ENCODE results near the gene PLA2G2F.

PLA2G2F gene

DNA sequence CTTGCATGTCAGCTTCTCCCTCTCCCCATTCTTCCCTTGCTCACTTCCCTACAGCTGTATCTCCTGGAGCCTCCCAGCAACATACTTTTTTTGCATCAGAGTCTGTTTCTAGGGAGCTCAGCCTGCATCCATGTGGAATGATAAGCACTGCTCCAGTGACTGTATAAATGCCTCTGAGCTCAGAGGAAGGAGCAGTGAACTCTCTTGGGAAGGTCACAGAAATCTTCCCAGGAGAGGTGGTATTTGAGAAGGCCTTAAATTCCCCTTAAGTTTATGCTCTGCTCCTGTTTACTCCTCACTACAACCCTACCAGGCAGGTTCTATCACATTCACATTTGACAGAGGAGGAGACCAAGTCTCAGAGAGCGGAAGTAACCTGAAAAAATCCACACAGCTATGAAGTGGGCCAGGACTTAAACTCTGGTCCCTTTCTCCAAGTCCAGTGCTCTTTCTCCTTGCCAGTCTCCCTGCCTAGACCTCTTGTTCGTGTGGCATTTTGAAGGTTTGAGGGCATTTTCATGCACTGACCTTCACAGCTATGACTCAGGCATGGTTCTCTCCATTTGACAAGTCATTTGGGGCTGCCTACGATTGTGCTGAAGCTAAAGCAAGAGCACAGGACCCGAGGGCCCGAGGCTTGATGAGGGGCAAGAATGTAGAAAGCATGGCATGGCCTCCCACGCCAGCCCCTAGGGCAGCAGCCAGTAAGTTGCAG, 41.2 kb downstream of the PLA2G2F start (continued):
- TF ChIP-seq, protein P1, sequence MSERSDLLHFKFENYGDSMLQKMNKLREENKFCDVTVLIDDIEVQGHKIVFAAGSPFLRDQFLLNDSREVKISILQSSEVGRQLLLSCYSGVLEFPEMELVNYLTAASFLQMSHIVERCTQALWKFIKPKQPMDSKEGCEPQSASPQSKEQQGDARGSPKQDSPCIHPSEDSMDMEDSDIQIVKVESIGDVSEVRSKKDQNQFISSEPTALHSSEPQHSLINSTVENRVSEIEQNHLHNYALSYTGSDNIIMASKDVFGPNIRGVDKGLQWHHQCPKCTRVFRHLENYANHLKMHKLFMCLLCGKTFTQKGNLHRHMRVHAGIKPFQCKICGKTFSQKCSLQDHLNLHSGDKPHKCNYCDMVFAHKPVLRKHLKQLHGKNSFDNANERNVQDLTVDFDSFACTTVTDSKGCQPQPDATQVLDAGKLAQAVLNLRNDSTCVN (tag by site-specific recombination; optimal IDR thresholded peaks at IDR 0.05), result no peak
- TF ChIP-seq ZEB2 (tag by site-specific recombination; IDR thresholded peaks at IDR 0.05), result no peak
- TF ChIP-seq ZBTB17 (tag by site-specific recombination; IDR thresholded peaks at IDR 0.05), result no peak
- no peak for TF ChIP-seq SALL2 (tag by site-specific recombination; IDR thresholded peaks at IDR 0.05; ENCODE audit: borderline replicate concordance)
- TF ChIP-seq, protein P2, sequence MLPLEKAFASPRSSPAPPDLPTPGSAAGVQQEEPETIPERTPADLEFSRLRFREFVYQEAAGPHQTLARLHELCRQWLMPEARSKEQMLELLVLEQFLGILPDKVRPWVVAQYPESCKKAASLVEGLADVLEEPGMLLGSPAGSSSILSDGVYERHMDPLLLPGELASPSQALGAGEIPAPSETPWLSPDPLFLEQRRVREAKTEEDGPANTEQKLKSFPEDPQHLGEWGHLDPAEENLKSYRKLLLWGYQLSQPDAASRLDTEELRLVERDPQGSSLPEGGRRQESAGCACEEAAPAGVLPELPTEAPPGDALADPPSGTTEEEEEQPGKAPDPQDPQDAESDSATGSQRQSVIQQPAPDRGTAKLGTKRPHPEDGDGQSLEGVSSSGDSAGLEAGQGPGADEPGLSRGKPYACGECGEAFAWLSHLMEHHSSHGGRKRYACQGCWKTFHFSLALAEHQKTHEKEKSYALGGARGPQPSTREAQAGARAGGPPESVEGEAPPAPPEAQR (tag by site-specific recombination; IDR thresholded peaks at IDR 0.05), result no peak

GRCh38 chr1:20180844-20181207, 41.7 kb downstream of the PLA2G2F start:
- Histone ChIP-seq H3K27ac (ENCODE audit: extremely low read depth, low read depth, low read length) (no peak overlapping the region), H3K4me1 (ENCODE audit: control insufficient read depth, insufficient read depth, low read length) (no peaks in the 10 kb centered on the region), H3K4me3 (ENCODE audit: low read depth, low read length) (no peak overlapping the region), H3K36me3 (ENCODE audit: control insufficient read depth in 2 of 2, insufficient read depth in 1 of 2, low read length in 2 of 2) (no peaks in the 10 kb centered on the region), H3K9me3 (ENCODE audit: control insufficient read depth, insufficient read depth, low read depth, low read length) (no peaks in the 10 kb centered on the region)
- ChIA-PET CTCF (interaction anchor here (1.0 to 5.8 kb wide), 2 partner anchors 14 to 181 kb away, joined by 3 to 37 read pairs; no protein-coding TSS in a partner anchor), POLR2A (no interaction called here)
- TF ChIP-seq ZNF521 (tag by site-specific recombination; IDR thresholded peaks at IDR 0.05) (no peak), ZNF416 (tag by site-specific recombination; IDR thresholded peaks at IDR 0.05) (no peak), ZNF280D (tag by site-specific recombination; IDR thresholded peaks at IDR 0.05) (no peak), ZNF274 (IDR thresholded peaks at IDR 0.05; ENCODE audit: low read length) (no peak), ZNF274 (tag by site-specific recombination; IDR thresholded peaks at IDR 0.05; ENCODE audit: borderline replicate concordance) (no peak), ZNF169 (tag by site-specific recombination; IDR thresholded peaks at IDR 0.05) (no peak), ZNF155 (tag by site-specific recombination; IDR thresholded peaks at IDR 0.05) (no peak), FEZF1 (tag by site-specific recombination; IDR thresholded peaks at IDR 0.05) (no peak), ZNF837 (tag by site-specific recombination; IDR thresholded peaks at IDR 0.05) (no peak), ZNF394 (tag by site-specific recombination; IDR thresholded peaks at IDR 0.05; ENCODE audit: borderline replicate concordance) (no peak), ZNF785 (tag by site-specific recombination; IDR thresholded peaks at IDR 0.05) (no peak)
- TF ChIP-seq, protein P3, sequence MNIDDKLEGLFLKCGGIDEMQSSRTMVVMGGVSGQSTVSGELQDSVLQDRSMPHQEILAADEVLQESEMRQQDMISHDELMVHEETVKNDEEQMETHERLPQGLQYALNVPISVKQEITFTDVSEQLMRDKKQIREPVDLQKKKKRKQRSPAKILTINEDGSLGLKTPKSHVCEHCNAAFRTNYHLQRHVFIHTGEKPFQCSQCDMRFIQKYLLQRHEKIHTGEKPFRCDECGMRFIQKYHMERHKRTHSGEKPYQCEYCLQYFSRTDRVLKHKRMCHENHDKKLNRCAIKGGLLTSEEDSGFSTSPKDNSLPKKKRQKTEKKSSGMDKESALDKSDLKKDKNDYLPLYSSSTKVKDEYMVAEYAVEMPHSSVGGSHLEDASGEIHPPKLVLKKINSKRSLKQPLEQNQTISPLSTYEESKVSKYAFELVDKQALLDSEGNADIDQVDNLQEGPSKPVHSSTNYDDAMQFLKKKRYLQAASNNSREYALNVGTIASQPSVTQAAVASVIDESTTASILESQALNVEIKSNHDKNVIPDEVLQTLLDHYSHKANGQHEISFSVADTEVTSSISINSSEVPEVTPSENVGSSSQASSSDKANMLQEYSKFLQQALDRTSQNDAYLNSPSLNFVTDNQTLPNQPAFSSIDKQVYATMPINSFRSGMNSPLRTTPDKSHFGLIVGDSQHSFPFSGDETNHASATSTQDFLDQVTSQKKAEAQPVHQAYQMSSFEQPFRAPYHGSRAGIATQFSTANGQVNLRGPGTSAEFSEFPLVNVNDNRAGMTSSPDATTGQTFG (tag by site-specific recombination; IDR thresholded peaks at IDR 0.05; ENCODE audit: borderline replicate concordance), result no peak
- TF ChIP-seq, protein P4, sequence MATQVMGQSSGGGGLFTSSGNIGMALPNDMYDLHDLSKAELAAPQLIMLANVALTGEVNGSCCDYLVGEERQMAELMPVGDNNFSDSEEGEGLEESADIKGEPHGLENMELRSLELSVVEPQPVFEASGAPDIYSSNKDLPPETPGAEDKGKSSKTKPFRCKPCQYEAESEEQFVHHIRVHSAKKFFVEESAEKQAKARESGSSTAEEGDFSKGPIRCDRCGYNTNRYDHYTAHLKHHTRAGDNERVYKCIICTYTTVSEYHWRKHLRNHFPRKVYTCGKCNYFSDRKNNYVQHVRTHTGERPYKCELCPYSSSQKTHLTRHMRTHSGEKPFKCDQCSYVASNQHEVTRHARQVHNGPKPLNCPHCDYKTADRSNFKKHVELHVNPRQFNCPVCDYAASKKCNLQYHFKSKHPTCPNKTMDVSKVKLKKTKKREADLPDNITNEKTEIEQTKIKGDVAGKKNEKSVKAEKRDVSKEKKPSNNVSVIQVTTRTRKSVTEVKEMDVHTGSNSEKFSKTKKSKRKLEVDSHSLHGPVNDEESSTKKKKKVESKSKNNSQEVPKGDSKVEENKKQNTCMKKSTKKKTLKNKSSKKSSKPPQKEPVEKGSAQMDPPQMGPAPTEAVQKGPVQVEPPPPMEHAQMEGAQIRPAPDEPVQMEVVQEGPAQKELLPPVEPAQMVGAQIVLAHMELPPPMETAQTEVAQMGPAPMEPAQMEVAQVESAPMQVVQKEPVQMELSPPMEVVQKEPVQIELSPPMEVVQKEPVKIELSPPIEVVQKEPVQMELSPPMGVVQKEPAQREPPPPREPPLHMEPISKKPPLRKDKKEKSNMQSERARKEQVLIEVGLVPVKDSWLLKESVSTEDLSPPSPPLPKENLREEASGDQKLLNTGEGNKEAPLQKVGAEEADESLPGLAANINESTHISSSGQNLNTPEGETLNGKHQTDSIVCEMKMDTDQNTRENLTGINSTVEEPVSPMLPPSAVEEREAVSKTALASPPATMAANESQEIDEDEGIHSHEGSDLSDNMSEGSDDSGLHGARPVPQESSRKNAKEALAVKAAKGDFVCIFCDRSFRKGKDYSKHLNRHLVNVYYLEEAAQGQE (tag by site-specific recombination; IDR thresholded peaks at IDR 0.05), result no peak

All from HEK293 (cell line).